A673 (cell line): ENCODE data around the gene TMEM54. TPM values are rescaled to one million over a fixed set of nuclear protein-coding genes. Genes with fewer than 3 reads are reported as not detected.

Experiments
- BruUV-seq: library from RNA; stranded (reverse); fragments of 400-500 nt; replicated peaks from 2 replicates; lab custom pipeline; 2021; lab: Mats Ljungman, UMichigan
- CTCF ChIA-PET: fragments of 300-600 bp; sonication (Branson Sonifier 250); formaldehyde crosslinking; loops from one replicate; lab custom pipeline; 2022; ENCODE audit warnings: antibody characterized with exemption; lab: Charles Lee
- POLR2A ChIA-PET: fragments of 300-600 bp; sonication (Branson Sonifier 250); formaldehyde crosslinking; loops from one replicate; lab custom pipeline; 2022; ENCODE audit warnings: antibody characterized with exemption; ENCODE audit not compliant: low non-redundant PET; lab: Charles Lee
- DNase-seq: peaks from one replicate; pipeline ENCODE4 v3.0.0-alpha.2; 2015; ENCODE audit warnings: low spot score
- H3K27ac ChIP-seq: fragments of 200-600 bp; sonication (generic); 2 replicates; pipeline ENCODE4 v1.5.1; 2016; ENCODE audit warnings: mixed run types, low read depth, mild to moderate bottlenecking, mixed read lengths, antibody characterized with exemption, low read length; ENCODE audit not compliant: poor library complexity, severe bottlenecking
- H3K27me3 ChIP-seq: fragments of 200-600 bp; sonication (generic); replicated peaks from 2 replicates; pipeline ENCODE4 v1.6.1; 2017; ENCODE audit warnings: mixed run types, low read depth, mild to moderate bottlenecking, mixed read lengths, antibody characterized with exemption, low read length; ENCODE audit not compliant: insufficient read depth, poor library complexity
- H3K36me3 ChIP-seq: fragments of 200-600 bp; sonication (generic); 2 replicates; pipeline ENCODE4 v1.6.1; 2016; ENCODE audit warnings: mixed run types, mild to moderate bottlenecking, mixed read lengths, antibody characterized with exemption, low read length; ENCODE audit not compliant: insufficient read depth, poor library complexity, severe bottlenecking
- H3K4me1 ChIP-seq: fragments of 200-600 bp; sonication (generic); 2 replicates; pipeline ENCODE4 v1.6.1; 2017; ENCODE audit warnings: mixed run types, mild to moderate bottlenecking, mixed read lengths, antibody characterized with exemption, low read length; ENCODE audit not compliant: insufficient read depth, poor library complexity, severe bottlenecking
- H3K4me3 ChIP-seq: fragments of 200-600 bp; sonication (generic); 2 replicates; pipeline ENCODE4 v1.5.1; 2016; ENCODE audit warnings: low read depth, mixed run types, mild to moderate bottlenecking, mixed read lengths, low read length; ENCODE audit not compliant: poor library complexity, severe bottlenecking
- H3K9me3 ChIP-seq: fragments of 200-600 bp; sonication (generic); 2 replicates; pipeline ENCODE4 v1.6.1; 2016; ENCODE audit warnings: mixed run types, low read depth, mild to moderate bottlenecking, mixed read lengths, antibody characterized with exemption, low read length; ENCODE audit not compliant: poor library complexity, severe bottlenecking
- EZH2 ChIP-seq: fragments of 200-600 bp; sonication (generic); IDR thresholded peaks from 2 replicates; pipeline ENCODE4 v1.6.1; 2017; ENCODE audit warnings: borderline replicate concordance, low read depth, mild to moderate bottlenecking, mixed read lengths, antibody characterized with exemption, low read length; ENCODE audit not compliant: poor library complexity, severe bottlenecking
- intact Hi-C: fragments of 100-400 bp; cut with micrococcal nuclease; formaldehyde crosslinking; loops from one replicate; pipeline ENCODE4 v1.10.0; 2022; ENCODE audit not compliant: unreplicated experiment
- total RNA-seq: library from RNA; stranded (reverse); gene quantifications from 2 replicates; pipeline ENCODE4 v1.2.3, GENCODE V29; 2021
- TF ChIP-seq, protein P1 (sequence below): fragments of 300-800, 200-600 bp; sonication (generic); conservative IDR thresholded peaks from 2 replicates; pipeline ENCODE4 v1.5.1; 2017; ENCODE audit warnings: low read depth, mild to moderate bottlenecking, antibody characterized with exemption, low read length, moderate library complexity, mixed read lengths

Gene TMEM54
- total RNA-seq, 1 experiment from 2014 or later = 3.2 TPM

- Histone ChIP-seq H3K9me3 (no peaks in the 10 kb centered on the region), H3K4me3 (no peak overlapping the region), H3K4me1 (peaks cover 14% of the 10 kb centered on the region), H3K36me3 (no peaks in the 10 kb centered on the region), H3K27ac (no peak overlapping the region), H3K27me3 (peaks cover 11% of the 10 kb centered on the region)
- POLR2A ChIA-PET = no interaction called here
- BruUV-seq = no TSS peak
- no peak for TF ChIP-seq EZH2
- TF ChIP-seq, protein P1, sequence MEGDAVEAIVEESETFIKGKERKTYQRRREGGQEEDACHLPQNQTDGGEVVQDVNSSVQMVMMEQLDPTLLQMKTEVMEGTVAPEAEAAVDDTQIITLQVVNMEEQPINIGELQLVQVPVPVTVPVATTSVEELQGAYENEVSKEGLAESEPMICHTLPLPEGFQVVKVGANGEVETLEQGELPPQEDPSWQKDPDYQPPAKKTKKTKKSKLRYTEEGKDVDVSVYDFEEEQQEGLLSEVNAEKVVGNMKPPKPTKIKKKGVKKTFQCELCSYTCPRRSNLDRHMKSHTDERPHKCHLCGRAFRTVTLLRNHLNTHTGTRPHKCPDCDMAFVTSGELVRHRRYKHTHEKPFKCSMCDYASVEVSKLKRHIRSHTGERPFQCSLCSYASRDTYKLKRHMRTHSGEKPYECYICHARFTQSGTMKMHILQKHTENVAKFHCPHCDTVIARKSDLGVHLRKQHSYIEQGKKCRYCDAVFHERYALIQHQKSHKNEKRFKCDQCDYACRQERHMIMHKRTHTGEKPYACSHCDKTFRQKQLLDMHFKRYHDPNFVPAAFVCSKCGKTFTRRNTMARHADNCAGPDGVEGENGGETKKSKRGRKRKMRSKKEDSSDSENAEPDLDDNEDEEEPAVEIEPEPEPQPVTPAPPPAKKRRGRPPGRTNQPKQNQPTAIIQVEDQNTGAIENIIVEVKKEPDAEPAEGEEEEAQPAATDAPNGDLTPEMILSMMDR = no peak
- DNase-seq = no peak
- intact Hi-C loops = no loop called here
- CTCF ChIA-PET = interaction anchor here (0.7 kb wide), 1 partner anchor 371 kb away, joined by 3 read pairs; no protein-coding TSS in a partner anchor
Observed at GRCh38 chr1:32891630-32892029, 9.6 kb downstream of the TMEM54 start.

DNA sequence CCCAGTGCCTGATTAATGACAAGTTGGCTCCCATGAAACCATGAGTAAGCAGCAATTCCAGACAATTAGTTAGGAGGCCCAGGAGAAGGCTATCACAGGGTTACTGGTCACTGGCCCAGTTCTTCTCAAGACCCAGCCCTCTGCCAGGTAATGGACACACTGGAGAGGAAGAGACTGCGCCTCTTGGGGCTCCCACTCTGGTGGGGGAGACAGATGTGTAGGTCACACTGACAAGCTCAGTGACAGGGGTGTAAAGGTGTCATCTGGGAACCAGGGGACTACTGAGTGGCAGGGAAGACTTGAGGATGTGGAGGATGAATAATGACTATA, 10.0 kb downstream of the TMEM54 start:
- Histone ChIP-seq H3K9me3 (no peaks in the 10 kb centered on the region), H3K36me3 (no peaks in the 10 kb centered on the region), H3K27ac (no peak overlapping the region), H3K4me3 (no peak overlapping the region), H3K4me1 (peaks cover 14% of the 10 kb centered on the region), H3K27me3 (peaks cover 11% of the 10 kb centered on the region)
- POLR2A ChIA-PET = no interaction called here
- CTCF ChIA-PET = interaction anchor here (0.7 kb wide), 1 partner anchor 370 kb away, joined by 3 read pairs; no protein-coding TSS in a partner anchor
- TF ChIP-seq EZH2 = no peak
- TF ChIP-seq, protein P1 = no peak
- no peak for DNase-seq
- BruUV-seq = no TSS peak
- intact Hi-C loops = no loop called here

- peaks cover 14% of the 10 kb centered on the region for H3K4me1 ChIP-seq
- CTCF ChIA-PET = interaction anchor here (0.7 kb wide), 1 partner anchor 370 kb away, joined by 3 read pairs; no protein-coding TSS in a partner anchor
- H3K4me3 ChIP-seq = no peak overlapping the region
- DNase-seq = no peak
- H3K27me3 ChIP-seq = peaks cover 11% of the 10 kb centered on the region
- no peaks in the 10 kb centered on the region for H3K36me3 ChIP-seq
- BruUV-seq = no TSS peak
- TF ChIP-seq, protein P1 = no peak
- no peak for TF ChIP-seq EZH2
- H3K27ac ChIP-seq = no peak overlapping the region
- intact Hi-C loops = no loop called here
- no peaks in the 10 kb centered on the region for H3K9me3 ChIP-seq
- POLR2A ChIA-PET = no interaction called here
Observed at GRCh38 chr1:32890516-32891240, 10.5 kb downstream of the TMEM54 start.
